Stimulated activated CD8-positive, alpha-beta memory T cell treated with anti-CD3 and anti-CD28 coated beads, Interleukin-15, amount 100 ng/mL, for 48 hours (primary cell): Measurements from ENCODE around the gene RSRC1.
"Not testable (repeated sequence)": the region's sequence is repeated elsewhere in the genome, so short reads cannot be mapped to it uniquely, and the experiment has no call there.

ENCODE experiments used
- DNase-seq, 2 donors: peaks; one replicate each; pipeline ENCODE4 v3.0.0-alpha.2; 2020; ENCODE audit warnings: low read depth in 2 of 2

Gene RSRC1

DNA sequence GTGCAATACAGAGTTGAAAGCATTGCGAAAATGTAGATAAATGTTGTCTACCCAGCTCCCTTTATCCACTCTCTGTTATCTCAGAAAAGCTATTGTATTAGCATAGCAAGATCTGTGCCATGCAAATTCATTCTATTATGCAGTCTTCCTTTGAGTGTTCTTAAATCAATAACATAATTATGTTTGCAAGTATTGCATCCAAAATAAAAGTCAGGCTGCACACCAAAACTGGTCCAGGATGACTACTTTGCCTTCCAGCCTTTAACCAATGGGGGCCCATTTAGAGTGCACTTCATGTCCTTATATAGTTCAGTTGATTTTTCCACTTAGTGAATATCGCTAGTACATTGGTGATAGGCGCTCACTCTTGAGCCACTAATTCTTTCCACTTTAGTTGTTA is 353.7 kb downstream of the RSRC1 start:
- DNase-seq: no peak

DNA sequence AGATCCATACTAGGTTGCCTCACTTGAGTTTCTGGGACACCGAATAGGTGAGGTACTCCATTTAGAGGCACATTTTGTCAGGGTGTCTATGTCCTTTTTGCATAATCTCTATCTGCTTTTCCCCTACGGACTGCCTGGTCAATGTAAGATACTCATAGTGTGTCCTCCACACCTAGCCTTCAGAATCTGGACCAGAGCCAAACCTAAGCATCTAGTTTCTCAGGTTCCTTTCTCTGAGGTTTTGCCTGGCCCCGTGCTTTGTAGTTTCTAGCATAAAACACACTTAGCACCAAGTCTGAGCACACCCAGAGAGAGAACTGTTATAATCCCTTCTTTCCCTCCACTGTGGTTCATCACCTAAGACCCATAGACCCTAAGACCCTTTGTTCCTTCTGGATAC is 355.2 kb downstream of the RSRC1 start:
- DNase-seq: no peak

DNA sequence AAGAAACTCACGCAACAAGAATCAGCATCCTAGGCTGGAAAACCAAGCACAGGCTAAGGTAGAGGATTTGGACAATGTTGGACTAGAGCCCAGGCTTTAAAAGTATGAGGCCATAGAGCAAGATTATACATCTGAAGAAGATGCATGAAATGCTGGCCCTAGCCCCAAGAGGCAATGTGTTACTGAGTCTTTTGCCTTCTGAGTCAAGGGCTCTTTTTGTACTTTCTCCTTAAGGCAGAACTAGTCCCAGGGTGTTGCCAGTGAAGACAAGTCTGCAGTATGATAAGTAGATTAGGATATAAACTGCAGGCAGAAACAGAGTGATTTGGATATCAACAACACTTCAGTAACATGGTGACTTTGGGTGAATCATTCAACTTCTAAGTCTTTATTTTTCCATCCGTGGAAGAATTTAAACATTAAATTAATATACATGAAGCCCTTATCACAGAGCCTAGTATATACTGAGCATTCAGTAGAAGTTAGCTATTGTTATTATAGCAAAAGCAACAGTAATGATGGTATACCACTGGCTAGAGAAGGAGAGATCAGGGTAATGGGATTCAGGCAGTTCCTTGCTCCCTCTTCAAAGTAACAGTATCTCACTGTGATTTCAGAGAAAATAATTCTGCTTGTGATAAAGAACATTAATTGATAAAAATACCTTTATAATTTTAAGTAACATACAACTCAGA is 361.2 kb downstream of the RSRC1 start:
- DNase-seq: no peak

GRCh38 chr3:158471639-158472294 is 361.9 kb downstream of the RSRC1 start:
- no peak for DNase-seq

- DNase-seq: no peak
Measured at GRCh38 chr3:158479051-158479450, 369.2 kb downstream of the RSRC1 start.

- no peak for DNase-seq
Measured at GRCh38 chr3:158483701-158484235, 373.9 kb downstream of the RSRC1 start.

GRCh38 chr3:158486200-158486599 is 376.3 kb downstream of the RSRC1 start:
- DNase-seq: no peak

GRCh38 chr3:158488670-158489069 is 378.8 kb downstream of the RSRC1 start:
- no peak for DNase-seq

- no peak for DNase-seq
Measured at GRCh38 chr3:158489181-158489580, 379.3 kb downstream of the RSRC1 start.

DNA sequence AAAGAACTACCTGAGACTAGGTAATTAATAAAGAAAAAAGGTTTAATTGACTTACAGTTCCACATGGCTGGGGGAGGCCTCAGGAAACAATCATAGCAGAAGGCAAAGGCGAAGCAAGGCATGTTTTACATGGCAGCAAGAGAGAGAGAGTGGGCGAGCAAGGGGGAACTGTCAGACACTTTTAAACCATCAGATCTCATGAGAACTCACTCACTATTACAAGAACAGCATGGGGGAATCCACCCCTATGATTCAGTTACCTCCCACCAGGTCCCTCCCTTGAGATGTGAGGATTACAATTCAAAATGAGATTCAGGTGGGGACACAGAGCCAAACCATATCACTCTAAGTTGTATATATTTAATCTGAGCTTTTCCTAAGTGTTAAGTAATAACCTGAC is 382.1 kb downstream of the RSRC1 start:
- DNase-seq: no peak

DNA sequence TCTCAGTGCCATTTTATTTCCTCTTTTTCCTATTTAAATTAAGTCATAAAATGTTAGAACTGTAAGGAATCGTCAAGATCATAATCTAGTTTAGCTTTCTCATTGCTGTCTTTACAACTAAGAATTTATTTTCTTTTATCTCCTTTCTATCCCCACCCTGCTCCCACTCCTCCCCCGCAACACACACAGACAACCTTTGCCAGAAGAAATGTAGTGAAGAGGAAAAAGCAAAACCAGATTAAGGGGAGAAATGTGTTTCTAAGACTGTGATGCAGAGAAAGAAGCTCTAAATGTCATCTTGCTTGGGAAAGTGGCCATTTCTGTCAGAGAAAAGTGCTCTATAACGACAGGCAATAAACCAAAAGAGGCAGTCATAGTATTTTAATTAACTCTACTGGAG is 382.8 kb downstream of the RSRC1 start:
- DNase-seq: no peak

- DNase-seq: no peak
Measured at GRCh38 chr3:158493931-158494330, 384.0 kb downstream of the RSRC1 start.

DNA sequence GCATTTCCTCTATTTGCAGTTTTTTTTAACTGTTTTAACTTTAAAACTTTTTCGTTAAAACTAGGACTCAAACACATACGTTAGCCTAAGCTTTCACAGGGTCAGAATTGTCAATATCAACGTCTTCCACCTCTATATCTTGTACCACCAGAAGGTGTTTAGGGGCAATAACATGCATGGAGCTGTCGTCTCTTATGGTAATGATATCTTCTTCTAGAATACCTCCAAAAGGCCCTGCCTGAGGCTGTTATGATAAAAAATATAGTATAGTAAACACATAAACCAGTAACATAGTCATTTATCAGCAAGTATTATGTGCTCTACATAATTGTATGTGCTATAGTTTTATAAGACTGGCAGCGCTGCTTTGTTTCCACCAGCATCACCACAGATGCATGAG is 384.8 kb downstream of the RSRC1 start:
- no peak for DNase-seq

DNA sequence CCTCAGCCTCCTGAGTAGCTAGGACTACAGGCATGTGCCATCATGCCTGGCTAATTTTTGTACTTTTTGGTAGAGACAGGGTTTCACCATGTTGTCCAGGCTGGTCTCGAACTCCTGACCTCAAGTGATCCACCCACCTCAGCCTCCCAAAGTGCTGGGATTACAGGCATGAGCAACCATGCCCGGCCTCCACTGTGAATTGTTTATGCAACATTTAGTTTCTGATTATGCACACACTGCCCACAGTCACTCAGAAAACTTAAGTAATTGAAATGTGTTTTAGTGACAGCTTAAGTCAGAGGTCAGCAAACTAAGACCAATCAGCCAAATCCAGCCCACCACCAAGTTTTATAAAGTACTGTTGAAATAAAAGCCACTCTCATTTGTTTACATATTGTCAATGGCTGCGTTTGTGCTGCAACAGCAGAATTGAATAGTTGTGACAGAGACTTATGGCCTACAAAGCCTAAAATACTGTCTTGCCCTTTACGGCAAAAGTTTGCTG is 385.6 kb downstream of the RSRC1 start:
- DNase-seq: not testable (repeated sequence)

DNA sequence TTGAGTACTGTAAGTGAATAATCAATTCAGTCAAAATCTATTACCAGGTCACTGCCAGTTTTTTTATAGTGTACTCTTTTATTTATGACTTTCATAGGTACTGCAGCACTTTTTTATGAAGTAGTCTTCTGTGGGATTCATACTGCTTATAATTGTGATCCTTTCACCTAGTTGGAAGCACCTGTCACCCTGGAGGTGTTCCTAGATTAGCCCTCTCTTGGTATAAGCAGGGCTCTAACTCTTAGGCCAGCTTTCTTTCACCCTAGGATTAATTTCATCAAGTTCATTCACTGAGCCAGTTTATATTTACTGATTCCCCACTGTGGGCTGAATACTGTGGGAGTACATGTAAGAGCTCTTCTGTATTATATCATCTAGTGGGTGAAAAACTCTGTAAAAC is 395.2 kb downstream of the RSRC1 start:
- DNase-seq: no peak

DNA sequence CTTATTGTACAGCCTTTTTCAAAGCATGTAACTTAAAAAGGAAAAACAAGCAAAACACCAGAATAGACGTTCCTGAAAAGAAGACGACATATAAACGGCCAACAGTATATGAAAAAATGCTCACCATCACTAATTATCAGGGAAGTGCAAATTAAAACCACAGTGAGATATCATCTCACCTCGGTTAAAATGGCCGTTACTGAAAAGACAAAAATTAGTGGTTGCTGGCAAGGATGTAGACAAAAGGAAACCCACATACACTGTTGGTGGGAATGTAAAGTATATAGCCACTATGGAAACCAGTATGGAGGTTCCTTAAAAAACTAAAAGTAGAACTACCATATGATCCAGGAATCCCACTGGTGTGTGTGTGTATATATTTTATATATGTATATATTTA is 396.6 kb downstream of the RSRC1 start:
- no peak for DNase-seq

DNA sequence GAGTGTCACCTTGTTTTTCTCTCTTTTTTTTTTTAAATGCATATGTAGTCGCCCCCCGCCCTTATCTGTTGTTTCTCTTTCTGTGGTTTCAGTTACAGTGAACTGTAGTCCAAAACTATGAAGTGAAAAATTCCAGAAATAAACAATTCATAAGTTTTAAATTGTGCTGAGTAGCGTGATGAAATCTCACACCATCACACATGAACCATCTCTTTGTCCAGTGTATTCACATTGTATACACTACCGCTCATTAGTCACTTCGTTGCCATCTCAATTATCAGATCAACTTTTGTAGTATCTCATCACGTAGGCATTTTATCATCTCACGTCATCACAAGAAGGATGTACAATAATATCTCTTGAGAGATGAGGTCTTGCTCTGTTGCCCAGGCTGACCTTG is 398.6 kb downstream of the RSRC1 start:
- no peak for DNase-seq

DNA sequence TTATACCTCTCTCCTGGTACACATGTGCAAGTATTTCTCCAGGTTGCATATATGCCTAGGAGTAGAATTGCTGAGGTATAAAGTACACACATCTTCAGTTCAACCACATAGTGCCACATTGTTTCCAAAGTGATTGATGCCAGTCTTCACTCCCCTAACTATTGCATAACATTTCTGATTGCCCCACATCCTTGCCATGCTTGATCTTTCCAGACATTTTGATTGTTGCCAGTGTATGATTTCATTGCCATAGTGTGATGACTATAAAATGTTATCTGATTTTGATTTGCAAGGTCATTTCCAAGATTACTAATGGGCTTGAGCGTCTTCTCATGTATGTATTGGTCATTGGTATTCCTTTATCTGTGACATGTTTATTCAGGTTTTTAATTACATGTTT is 400.0 kb downstream of the RSRC1 start:
- no peak for DNase-seq

GRCh38 chr3:158516729-158517128 is 406.8 kb downstream of the RSRC1 start:
- not testable (repeated sequence) for DNase-seq

GRCh38 chr3:158519776-158520175 is 409.9 kb downstream of the RSRC1 start:
- no peak for DNase-seq

GRCh38 chr3:158520433-158520832 is 410.5 kb downstream of the RSRC1 start:
- DNase-seq: no peak

DNA sequence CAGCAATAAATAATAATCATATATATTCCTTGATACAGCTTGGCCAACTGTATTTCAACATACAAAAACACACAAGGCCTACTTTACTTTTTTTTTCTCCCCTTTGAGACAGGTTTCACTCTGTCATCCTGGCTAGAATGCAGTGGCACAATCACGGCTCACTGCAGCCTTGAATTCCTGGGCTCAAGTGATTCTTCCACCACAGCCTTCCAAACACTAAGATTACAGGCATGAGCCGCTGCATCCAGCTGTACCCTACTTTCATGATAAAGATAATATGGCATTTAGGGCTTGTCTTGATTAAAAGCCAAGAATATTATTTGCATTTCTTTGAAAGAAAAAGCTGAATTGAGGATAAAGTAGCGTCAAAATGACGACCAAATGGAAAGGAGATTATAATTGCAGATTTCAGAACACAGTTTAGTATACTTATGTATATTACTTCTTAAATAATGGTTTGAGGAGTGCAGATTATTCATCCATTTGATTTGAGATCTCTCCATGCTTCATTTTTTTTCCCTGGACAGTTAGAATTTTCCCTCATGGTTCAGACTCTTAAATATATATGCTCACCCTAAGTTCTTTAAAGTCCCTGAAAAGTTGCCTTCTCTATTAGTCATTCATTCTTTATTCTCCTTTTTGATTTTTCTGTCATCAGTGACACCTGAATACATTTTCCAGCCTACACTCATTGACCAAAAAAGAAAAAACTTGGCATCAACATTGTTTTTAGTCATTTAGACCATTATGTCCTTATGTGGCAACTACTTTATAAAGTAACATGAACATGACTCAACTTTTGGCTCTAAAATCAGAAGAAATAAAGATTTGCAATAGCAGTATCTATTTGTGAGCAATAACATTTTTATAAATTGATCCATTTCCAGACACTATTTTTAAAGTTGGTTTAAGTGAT is 412.6 kb downstream of the RSRC1 start:
- no peak for DNase-seq
